WTC11 (cell line): ENCODE measurements around the gene MYO5B. TPM values are rescaled to one million over a fixed set of nuclear protein-coding genes. Genes with fewer than 3 reads are reported as not detected.

ENCODE experiments used
- ATAC-seq: fragments of 200-7000 bp; cut with Tn5 transposase; 2 replicates; pipeline ENCODE4 v1.10.0; 2021; ENCODE audit warnings: mild to moderate bottlenecking, moderate library complexity
- CTCF ChIA-PET: fragments of 300-600 bp; sonication (Branson Sonifier 250); formaldehyde crosslinking; loops from one replicate; lab custom pipeline; 2021; ENCODE audit warnings: antibody characterized with exemption; lab: Charles Lee
- POLR2A ChIA-PET: fragments of 350-600 bp; sonication (Branson Sonifier 250); formaldehyde crosslinking; loops from one replicate; lab custom pipeline; 2021; ENCODE audit warnings: antibody characterized with exemption; lab: Charles Lee
- DNase-seq: peaks from one replicate; pipeline ENCODE4 v3.0.0; 2021; ENCODE audit warnings: low spot score
- H3K27ac Mint-ChIP-seq: 2 replicates; pipeline ENCODE4 v1.8.0; 2021; ENCODE audit warnings: mixed read lengths
- H3K27me3 Mint-ChIP-seq: 2 replicates; pipeline ENCODE4 v1.8.0; 2021; ENCODE audit warnings: low read depth, mild to moderate bottlenecking, moderate library complexity, mixed read lengths
- H3K36me3 Mint-ChIP-seq: 2 replicates; pipeline ENCODE4 v1.8.0; 2021; ENCODE audit warnings: mixed read lengths
- H3K4me1 Mint-ChIP-seq: 2 replicates; pipeline ENCODE4 v1.8.0; 2022; ENCODE audit warnings: mixed read lengths
- H3K4me3 Mint-ChIP-seq: 2 replicates; pipeline ENCODE4 v1.8.0; 2021; ENCODE audit warnings: mild to moderate bottlenecking, moderate library complexity, mixed read lengths
- H3K9me3 Mint-ChIP-seq: 2 replicates; pipeline ENCODE4 v1.8.0; 2021; ENCODE audit warnings: mixed read lengths
- AFF4 ChIP-seq: sonication (generic); formaldehyde crosslinking; IDR thresholded peaks from 2 replicates; pipeline ENCODE4 v1.8.1; 2023; ENCODE audit warnings: mild to moderate bottlenecking, missing genetic modification reagents, borderline replicate concordance
- ATF1 ChIP-seq: sonication (generic); formaldehyde crosslinking; IDR thresholded peaks from 2 replicates; pipeline ENCODE4 v1.8.1; 2023; ENCODE audit warnings: mild to moderate bottlenecking, moderate library complexity, missing genetic modification reagents
- ATF3 ChIP-seq: sonication (generic); formaldehyde crosslinking; conservative IDR thresholded peaks from 2 replicates; pipeline ENCODE4 v1.8.1; 2022; ENCODE audit warnings: mild to moderate bottlenecking, missing genetic modification reagents
- CBFB ChIP-seq: sonication (generic); formaldehyde crosslinking; IDR thresholded peaks from 2 replicates; pipeline ENCODE4 v1.8.1; 2022; ENCODE audit warnings: mild to moderate bottlenecking, low read depth, missing genetic modification reagents
- CREM ChIP-seq: sonication (generic); formaldehyde crosslinking; IDR thresholded peaks from 2 replicates; pipeline ENCODE4 v1.8.1; 2022; ENCODE audit warnings: mild to moderate bottlenecking, missing genetic modification reagents, moderate library complexity
- ELF4 ChIP-seq: sonication (generic); formaldehyde crosslinking; IDR thresholded peaks from 2 replicates; pipeline ENCODE4 v1.8.1; 2022; ENCODE audit warnings: low read depth, mild to moderate bottlenecking, moderate library complexity, missing genetic modification reagents
- ETV6 ChIP-seq: sonication (generic); formaldehyde crosslinking; IDR thresholded peaks from 2 replicates; pipeline ENCODE4 v1.8.1; 2022; ENCODE audit warnings: mild to moderate bottlenecking, missing genetic modification reagents
- HMGA2 ChIP-seq: fragments of 250-450 bp; sonication (Bioruptor Pico); IDR thresholded peaks from 2 replicates; pipeline ENCODE4 v1.4.0; 2021; ENCODE audit warnings: mild to moderate bottlenecking, moderate library complexity
- MAX ChIP-seq: sonication (generic); formaldehyde crosslinking; IDR thresholded peaks from 2 replicates; pipeline ENCODE4 v1.8.0; 2022; ENCODE audit warnings: mild to moderate bottlenecking, missing genetic modification reagents
- NR3C1 ChIP-seq: sonication (generic); formaldehyde crosslinking; conservative IDR thresholded peaks from 2 replicates; pipeline ENCODE4 v1.8.1; 2023; ENCODE audit warnings: low read depth, mild to moderate bottlenecking, missing genetic modification reagents
- PRRX2 ChIP-seq: fragments of 250-450 bp; sonication (Bioruptor Pico); IDR thresholded peaks from 2 replicates; pipeline ENCODE4 v1.8.0; 2021; ENCODE audit warnings: mild to moderate bottlenecking
- RELA ChIP-seq: sonication (generic); formaldehyde crosslinking; IDR thresholded peaks from 2 replicates; pipeline ENCODE4 v1.8.1; 2022; ENCODE audit warnings: missing genetic modification reagents, mild to moderate bottlenecking, borderline replicate concordance
- RORB ChIP-seq: fragments of 250-450 bp; sonication (Bioruptor Pico); IDR thresholded peaks from 2 replicates; pipeline ENCODE4 v1.9.0; 2021; ENCODE audit warnings: mild to moderate bottlenecking
- SMAD4 ChIP-seq: sonication (generic); formaldehyde crosslinking; IDR thresholded peaks from 2 replicates; pipeline ENCODE4 v1.8.0; 2022; ENCODE audit warnings: mild to moderate bottlenecking, missing genetic modification reagents
- TCF7 ChIP-seq: sonication (generic); formaldehyde crosslinking; IDR thresholded peaks from 2 replicates; pipeline ENCODE4 v1.8.0; 2022; ENCODE audit warnings: mild to moderate bottlenecking, low read depth, missing genetic modification reagents, moderate library complexity
- ZBTB21 ChIP-seq: sonication (generic); formaldehyde crosslinking; IDR thresholded peaks from 2 replicates; pipeline ENCODE4 v1.8.1; 2023; ENCODE audit warnings: mild to moderate bottlenecking, missing genetic modification reagents, borderline replicate concordance
- ZNF138 ChIP-seq: sonication (generic); formaldehyde crosslinking; conservative IDR thresholded peaks from 2 replicates; pipeline ENCODE4 v1.8.1; 2022; ENCODE audit warnings: mild to moderate bottlenecking, moderate library complexity, missing genetic modification reagents
- ZNF232 ChIP-seq: sonication (generic); formaldehyde crosslinking; IDR thresholded peaks from 2 replicates; pipeline ENCODE4 v1.8.0; 2022; ENCODE audit warnings: mild to moderate bottlenecking, missing genetic modification reagents
- ZNF423 ChIP-seq: fragments of 250-450 bp; sonication (Bioruptor Pico); IDR thresholded peaks from 2 replicates; pipeline ENCODE4 v2.1.2; 2022; ENCODE audit warnings: mild to moderate bottlenecking, moderate library complexity
- ZNF532 ChIP-seq: fragments of 250-450 bp; sonication (Bioruptor Pico); IDR thresholded peaks from 2 replicates; pipeline ENCODE4 v1.9.0; 2021; ENCODE audit warnings: mild to moderate bottlenecking, borderline replicate concordance
- total RNA-seq: library from RNA; stranded (reverse); gene quantifications from 3 replicates; pipeline ENCODE4 v1.2.3, GENCODE V29; 2021
- TF ChIP-seq, protein P1 (sequence below): sonication (generic); formaldehyde crosslinking; IDR thresholded peaks from 2 replicates; pipeline ENCODE4 v1.8.0; 2023; ENCODE audit warnings: missing genetic modification reagents
- TF ChIP-seq, protein P2 (sequence below): sonication (generic); formaldehyde crosslinking; conservative IDR thresholded peaks from 2 replicates; pipeline ENCODE4 v1.8.1; 2023; ENCODE audit warnings: mild to moderate bottlenecking, low read depth, missing genetic modification reagents, moderate library complexity
- TF ChIP-seq, protein P3 (sequence below): fragments of 250-450 bp; sonication (Bioruptor Pico); IDR thresholded peaks from 2 replicates; pipeline ENCODE4 v1.9.0; 2021; ENCODE audit warnings: mild to moderate bottlenecking

MYO5B gene
- total RNA-seq, 1 experiment from 2014 or later, result 8.7 TPM

GRCh38 chr18:49972535-49972934, 222.4 kb downstream of the MYO5B start (continued):
- TF ChIP-seq, protein P1, sequence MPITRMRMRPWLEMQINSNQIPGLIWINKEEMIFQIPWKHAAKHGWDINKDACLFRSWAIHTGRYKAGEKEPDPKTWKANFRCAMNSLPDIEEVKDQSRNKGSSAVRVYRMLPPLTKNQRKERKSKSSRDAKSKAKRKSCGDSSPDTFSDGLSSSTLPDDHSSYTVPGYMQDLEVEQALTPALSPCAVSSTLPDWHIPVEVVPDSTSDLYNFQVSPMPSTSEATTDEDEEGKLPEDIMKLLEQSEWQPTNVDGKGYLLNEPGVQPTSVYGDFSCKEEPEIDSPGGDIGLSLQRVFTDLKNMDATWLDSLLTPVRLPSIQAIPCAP, result no peak
- TF ChIP-seq RELA (CRISPR knock-in tag) (no peak), ZNF423 (no peak), ELF4 (CRISPR knock-in tag) (no peak), SMAD4 (CRISPR knock-in tag) (no peak), RORB (CRISPR knock-in tag) (no peak)

- no peak for ATAC-seq
- H3K27ac Mint-ChIP-seq, result no peak overlapping the region
- H3K4me1 Mint-ChIP-seq, result no peaks in the 10 kb centered on the region
- no peak for DNase-seq
- no peak for TF ChIP-seq ATF1 (CRISPR knock-in tag)
- no peak for TF ChIP-seq MAX (CRISPR knock-in tag)
- no peak for TF ChIP-seq ETV6 (CRISPR knock-in tag)
- no peak for TF ChIP-seq ZNF138 (CRISPR knock-in tag)
- TF ChIP-seq ZBTB21 (CRISPR knock-in tag), result no peak
- TF ChIP-seq NR3C1 (CRISPR knock-in tag), result no peak
- TF ChIP-seq, protein P2, sequence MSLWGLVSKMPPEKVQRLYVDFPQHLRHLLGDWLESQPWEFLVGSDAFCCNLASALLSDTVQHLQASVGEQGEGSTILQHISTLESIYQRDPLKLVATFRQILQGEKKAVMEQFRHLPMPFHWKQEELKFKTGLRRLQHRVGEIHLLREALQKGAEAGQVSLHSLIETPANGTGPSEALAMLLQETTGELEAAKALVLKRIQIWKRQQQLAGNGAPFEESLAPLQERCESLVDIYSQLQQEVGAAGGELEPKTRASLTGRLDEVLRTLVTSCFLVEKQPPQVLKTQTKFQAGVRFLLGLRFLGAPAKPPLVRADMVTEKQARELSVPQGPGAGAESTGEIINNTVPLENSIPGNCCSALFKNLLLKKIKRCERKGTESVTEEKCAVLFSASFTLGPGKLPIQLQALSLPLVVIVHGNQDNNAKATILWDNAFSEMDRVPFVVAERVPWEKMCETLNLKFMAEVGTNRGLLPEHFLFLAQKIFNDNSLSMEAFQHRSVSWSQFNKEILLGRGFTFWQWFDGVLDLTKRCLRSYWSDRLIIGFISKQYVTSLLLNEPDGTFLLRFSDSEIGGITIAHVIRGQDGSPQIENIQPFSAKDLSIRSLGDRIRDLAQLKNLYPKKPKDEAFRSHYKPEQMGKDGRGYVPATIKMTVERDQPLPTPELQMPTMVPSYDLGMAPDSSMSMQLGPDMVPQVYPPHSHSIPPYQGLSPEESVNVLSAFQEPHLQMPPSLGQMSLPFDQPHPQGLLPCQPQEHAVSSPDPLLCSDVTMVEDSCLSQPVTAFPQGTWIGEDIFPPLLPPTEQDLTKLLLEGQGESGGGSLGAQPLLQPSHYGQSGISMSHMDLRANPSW, result no peak
- ChIA-PET CTCF (no interaction called here), POLR2A (no interaction called here)
- H3K36me3 Mint-ChIP-seq, result no peaks in the 10 kb centered on the region
- no peak overlapping the region for H3K4me3 Mint-ChIP-seq
- H3K27me3 Mint-ChIP-seq, result no peaks in the 10 kb centered on the region
- H3K9me3 Mint-ChIP-seq, result no peaks in the 10 kb centered on the region
Observed at GRCh38 chr18:49971462-49971861, 223.5 kb downstream of the MYO5B start.

GRCh38 chr18:49970319-49970718, 224.6 kb downstream of the MYO5B start:
- no peak for DNase-seq
- Mint-ChIP-seq H3K4me1 (no peaks in the 10 kb centered on the region), H3K4me3 (no peak overlapping the region), H3K27ac (no peak overlapping the region), H3K36me3 (no peaks in the 10 kb centered on the region), H3K27me3 (no peaks in the 10 kb centered on the region), H3K9me3 (no peaks in the 10 kb centered on the region)
- no peak for ATAC-seq
- ChIA-PET POLR2A (interaction anchor here (0.7 kb wide), 2 partner anchors 10 to 18 kb away, joined by 3 read pairs; no protein-coding TSS in a partner anchor), CTCF (no interaction called here)
- TF ChIP-seq TCF7 (CRISPR knock-in tag) (no peak), ELF4 (CRISPR knock-in tag) (no peak), ZNF232 (no peak), HMGA2 (CRISPR knock-in tag) (no peak), ATF3 (CRISPR knock-in tag) (no peak), PRRX2 (CRISPR knock-in tag) (no peak), CBFB (CRISPR knock-in tag) (no peak), CREM (CRISPR knock-in tag) (no peak), ZNF532 (CRISPR knock-in tag) (no peak), AFF4 (CRISPR knock-in tag) (no peak)
- TF ChIP-seq, protein P3, sequence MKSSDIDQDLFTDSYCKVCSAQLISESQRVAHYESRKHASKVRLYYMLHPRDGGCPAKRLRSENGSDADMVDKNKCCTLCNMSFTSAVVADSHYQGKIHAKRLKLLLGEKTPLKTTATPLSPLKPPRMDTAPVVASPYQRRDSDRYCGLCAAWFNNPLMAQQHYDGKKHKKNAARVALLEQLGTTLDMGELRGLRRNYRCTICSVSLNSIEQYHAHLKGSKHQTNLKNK (CRISPR knock-in tag), result no peak
